ENCODE results near the gene GSTM1.
"Not testable (repeated sequence)": the region's sequence is repeated elsewhere in the genome, so short reads cannot be mapped to it uniquely, and the experiment has no call there.

- TF ChIP-seq, protein P1, sequence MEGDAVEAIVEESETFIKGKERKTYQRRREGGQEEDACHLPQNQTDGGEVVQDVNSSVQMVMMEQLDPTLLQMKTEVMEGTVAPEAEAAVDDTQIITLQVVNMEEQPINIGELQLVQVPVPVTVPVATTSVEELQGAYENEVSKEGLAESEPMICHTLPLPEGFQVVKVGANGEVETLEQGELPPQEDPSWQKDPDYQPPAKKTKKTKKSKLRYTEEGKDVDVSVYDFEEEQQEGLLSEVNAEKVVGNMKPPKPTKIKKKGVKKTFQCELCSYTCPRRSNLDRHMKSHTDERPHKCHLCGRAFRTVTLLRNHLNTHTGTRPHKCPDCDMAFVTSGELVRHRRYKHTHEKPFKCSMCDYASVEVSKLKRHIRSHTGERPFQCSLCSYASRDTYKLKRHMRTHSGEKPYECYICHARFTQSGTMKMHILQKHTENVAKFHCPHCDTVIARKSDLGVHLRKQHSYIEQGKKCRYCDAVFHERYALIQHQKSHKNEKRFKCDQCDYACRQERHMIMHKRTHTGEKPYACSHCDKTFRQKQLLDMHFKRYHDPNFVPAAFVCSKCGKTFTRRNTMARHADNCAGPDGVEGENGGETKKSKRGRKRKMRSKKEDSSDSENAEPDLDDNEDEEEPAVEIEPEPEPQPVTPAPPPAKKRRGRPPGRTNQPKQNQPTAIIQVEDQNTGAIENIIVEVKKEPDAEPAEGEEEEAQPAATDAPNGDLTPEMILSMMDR (conservative IDR thresholded peaks at IDR 0.05 in 1 of 2, IDR thresholded peaks at IDR 0.05 in 1 of 2; ENCODE audit: low read depth in 1 of 2, low read length in 2 of 2) = not testable (repeated sequence)
- TF ChIP-seq EZH2 (IDR thresholded peaks at IDR 0.05; ENCODE audit: low read length, missing control alignments) = not testable (repeated sequence)
Observed at GRCh38 chr1:109695138-109695537, 7.5 kb downstream of the GSTM1 start.

All from fibroblast of lung (primary cell).